Epithelial cell of esophagus (primary cell): ENCODE measurements around the gene SLC22A16.
A peak's percentile ranks its signal among the peaks of the same experiment; 100 is the strongest.

ENCODE experiments used
- DNase-seq: peaks from one replicate; pipeline ENCODE4 v3.0.0; 2010; ENCODE audit warnings: low read depth
- H3K4me3 ChIP-seq: 2 replicates; pipeline ENCODE4 v1.5.1; 2011; ENCODE audit warnings: mild to moderate bottlenecking, low read length, control low read depth
- TF ChIP-seq, protein P1 (sequence below): IDR thresholded peaks from 2 replicates; pipeline ENCODE4 v1.5.1; 2011; ENCODE audit warnings: low read depth, mild to moderate bottlenecking, low read length, control low read depth, inconsistent platforms; ENCODE audit not compliant: insufficient read depth; ENCODE audit errors: missing control alignments

SLC22A16 gene, protein sequence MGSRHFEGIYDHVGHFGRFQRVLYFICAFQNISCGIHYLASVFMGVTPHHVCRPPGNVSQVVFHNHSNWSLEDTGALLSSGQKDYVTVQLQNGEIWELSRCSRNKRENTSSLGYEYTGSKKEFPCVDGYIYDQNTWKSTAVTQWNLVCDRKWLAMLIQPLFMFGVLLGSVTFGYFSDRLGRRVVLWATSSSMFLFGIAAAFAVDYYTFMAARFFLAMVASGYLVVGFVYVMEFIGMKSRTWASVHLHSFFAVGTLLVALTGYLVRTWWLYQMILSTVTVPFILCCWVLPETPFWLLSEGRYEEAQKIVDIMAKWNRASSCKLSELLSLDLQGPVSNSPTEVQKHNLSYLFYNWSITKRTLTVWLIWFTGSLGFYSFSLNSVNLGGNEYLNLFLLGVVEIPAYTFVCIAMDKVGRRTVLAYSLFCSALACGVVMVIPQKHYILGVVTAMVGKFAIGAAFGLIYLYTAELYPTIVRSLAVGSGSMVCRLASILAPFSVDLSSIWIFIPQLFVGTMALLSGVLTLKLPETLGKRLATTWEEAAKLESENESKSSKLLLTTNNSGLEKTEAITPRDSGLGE

DNA sequence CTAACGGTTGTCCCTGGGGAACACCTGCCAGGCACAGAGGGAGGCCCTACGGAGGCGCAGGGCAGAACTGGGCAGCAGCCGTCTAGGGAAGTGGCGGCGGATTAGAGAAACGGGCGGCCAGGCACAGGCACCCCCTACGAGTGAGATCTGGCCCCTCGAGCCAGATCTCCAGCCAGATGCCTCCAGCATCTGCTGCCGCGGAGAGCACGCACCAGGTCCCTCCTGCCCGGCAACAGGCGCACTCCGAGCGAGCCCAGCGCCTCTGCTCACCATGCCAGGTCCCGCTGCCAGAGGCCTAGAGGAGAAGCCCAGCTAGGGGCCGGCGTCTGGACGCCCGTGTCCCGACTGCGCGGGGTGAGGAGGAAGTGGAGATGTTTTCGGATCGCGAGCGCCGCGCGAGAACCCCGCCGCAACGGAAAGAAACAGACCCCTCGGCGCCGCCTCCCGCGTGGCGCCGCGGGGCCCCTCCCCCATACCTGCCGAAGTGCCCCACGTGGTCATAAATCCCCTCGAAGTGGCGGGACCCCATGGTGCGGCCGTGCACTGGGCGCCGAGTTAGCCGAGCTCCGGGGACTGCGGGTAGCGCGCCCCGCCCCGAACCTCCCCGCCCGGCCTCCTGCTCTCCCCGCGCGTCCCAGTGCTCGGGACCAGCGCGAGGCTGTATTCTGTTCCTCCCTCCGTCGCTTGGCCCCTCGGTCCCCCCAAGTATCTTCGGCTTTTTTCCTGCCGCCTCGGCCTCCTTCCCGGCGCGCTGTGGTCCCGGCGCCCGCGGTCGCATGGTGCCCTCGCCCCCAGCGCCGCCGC, at the start of gene SLC22A16:
TSS of gene SLC22A16 (minus strand) at position 568 of the 804 bp plus-strand sequence. CDS start at position 529, 39 bp downstream.
- H3K4me3 ChIP-seq = peak within 1 kb of the TSS; percentile 21
- DNase-seq = no peak
- TF ChIP-seq, protein P1, sequence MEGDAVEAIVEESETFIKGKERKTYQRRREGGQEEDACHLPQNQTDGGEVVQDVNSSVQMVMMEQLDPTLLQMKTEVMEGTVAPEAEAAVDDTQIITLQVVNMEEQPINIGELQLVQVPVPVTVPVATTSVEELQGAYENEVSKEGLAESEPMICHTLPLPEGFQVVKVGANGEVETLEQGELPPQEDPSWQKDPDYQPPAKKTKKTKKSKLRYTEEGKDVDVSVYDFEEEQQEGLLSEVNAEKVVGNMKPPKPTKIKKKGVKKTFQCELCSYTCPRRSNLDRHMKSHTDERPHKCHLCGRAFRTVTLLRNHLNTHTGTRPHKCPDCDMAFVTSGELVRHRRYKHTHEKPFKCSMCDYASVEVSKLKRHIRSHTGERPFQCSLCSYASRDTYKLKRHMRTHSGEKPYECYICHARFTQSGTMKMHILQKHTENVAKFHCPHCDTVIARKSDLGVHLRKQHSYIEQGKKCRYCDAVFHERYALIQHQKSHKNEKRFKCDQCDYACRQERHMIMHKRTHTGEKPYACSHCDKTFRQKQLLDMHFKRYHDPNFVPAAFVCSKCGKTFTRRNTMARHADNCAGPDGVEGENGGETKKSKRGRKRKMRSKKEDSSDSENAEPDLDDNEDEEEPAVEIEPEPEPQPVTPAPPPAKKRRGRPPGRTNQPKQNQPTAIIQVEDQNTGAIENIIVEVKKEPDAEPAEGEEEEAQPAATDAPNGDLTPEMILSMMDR = no peak

DNA sequence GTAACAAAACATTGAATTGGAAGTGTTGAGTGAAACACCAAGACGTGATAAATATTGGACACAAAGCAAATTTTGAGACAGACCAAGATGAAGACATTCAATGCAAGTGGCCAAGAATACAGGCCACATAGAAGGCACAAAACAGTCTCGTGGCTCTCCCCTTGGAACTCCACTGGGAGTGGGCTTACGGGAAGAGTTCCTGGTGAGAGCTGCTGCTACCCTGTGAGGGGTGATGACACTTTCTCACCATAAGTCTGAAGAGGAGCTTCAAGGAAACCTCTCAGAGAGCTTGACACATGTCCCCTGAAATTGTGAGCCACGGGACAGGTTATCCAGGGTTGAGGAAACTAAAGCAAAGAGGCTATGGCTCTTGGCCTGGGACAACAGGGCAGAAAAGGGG, 48.6 kb upstream of the SLC22A16 start:
- no peak overlapping the region for H3K4me3 ChIP-seq
- no peak for DNase-seq
- TF ChIP-seq, protein P1 = no peak

DNA sequence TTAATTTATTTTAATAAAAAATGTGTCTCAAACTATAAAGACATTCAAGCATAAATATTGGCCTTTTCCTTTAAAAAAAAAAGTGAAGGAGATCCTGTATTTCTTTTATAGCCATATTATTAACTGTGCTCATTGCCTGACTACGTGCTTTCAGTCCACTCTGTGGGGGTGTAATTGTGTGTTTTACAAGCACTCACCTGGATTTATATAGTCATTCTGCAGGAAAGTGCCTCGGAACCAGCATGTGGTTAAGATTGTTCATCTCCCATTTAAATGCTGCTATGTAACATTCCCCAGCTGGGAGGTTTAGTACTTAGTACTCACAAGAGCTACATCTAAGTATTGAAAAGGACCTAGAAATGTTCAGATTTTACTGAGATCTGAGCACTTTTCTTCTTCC, 47.9 kb upstream of the SLC22A16 start:
- TF ChIP-seq, protein P1 = no peak
- no peak overlapping the region for H3K4me3 ChIP-seq

DNA sequence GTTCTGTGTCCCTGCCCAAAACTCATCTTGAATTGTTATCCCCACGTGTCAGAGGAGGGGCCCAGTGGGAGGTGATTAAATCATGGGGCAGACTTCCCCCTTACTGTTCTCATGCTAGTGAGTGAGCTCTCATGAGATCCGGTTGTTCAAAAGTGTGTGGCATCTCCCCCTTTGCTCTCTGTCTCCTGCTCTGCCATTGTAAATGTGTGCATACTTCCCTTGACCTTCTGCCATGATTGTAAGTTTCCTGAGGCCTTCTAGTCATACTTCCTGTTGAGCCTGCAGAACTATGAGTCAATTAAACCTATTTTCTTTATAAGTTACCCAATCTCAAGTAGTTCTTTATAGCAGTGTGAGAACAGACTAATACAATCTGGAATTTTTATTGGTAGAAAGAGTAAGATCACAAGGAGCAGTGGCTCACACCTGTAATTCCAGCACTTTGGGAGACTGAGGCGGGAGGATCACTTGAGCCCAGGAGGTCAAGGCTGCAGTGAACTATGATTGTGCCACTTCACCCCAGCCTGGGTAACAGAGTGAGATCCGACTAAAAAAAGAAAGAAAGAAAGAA, 47.1 kb upstream of the SLC22A16 start:
- H3K4me3 ChIP-seq = no peak overlapping the region
- TF ChIP-seq, protein P1 = no peak
- DNase-seq = peak; percentile 48

More for the DNA sequence above, 47.9 kb upstream of the SLC22A16 start:
- no peak for DNase-seq

DNA sequence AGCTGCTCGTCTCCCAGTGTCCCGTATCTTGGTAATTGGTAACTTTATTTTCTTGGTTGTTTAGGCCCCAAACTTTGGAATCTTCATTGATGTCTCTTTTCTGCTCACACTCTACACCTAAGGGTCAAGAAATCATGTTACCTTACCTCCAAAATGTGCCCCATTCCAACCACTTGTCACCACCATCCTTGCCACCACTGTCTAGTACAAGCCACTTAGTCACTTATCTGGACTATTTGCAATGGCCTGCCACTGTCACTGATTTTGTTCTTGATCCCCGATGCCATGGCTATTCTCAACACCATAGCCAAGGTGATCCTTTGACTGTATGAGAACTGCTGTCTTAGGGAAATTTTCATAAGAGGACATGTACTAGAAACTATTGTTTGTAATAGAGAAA, 46.0 kb upstream of the SLC22A16 start:
- H3K4me3 ChIP-seq = no peak overlapping the region
- no peak for DNase-seq
- TF ChIP-seq, protein P1 = no peak

DNA sequence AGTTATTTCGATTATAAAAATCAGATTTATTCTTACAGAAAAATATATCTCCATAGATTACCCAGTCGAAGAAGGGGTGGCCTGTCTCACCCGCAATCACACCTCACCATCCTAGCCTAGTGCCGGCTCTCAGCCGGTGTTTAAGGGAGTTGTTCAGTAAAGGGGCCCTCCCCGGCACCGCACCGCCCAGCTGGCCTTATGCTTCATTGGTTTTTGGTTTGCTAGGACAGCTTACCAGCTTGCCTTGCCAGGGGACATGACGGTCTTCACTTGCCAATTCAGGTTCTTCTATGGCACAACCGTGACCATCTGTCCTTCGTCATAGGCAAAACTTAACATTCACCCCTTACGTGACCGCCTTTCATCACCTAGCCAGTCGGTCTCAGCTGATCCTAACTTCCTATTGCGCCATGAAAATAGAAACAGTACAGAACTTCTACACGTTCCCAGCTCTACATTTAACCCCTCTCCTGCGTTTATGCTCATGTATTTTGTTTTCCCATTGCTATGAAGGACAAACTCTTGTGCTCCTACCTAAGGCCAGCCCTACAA, 44.7 kb upstream of the SLC22A16 start:
- no peak for DNase-seq
- TF ChIP-seq, protein P1 = no peak

More for the DNA sequence above, 44.7 kb upstream of the SLC22A16 start:
- no peak overlapping the region for H3K4me3 ChIP-seq
